Measurements from ENCODE around the gene ROBO2. TPM values are rescaled to one million over a fixed set of nuclear protein-coding genes. Genes with fewer than 3 reads are reported as not detected.

The ROBO2 gene
- polyA plus RNA-seq, 1 donor from 2014 or later = 55.5 TPM

- Histone ChIP-seq H3K4me2 (ENCODE audit: low read length) (no peak overlapping the region), H4K20me1 (ENCODE audit: insufficient read depth) (no peaks in the 10 kb centered on the region), H2AFZ (ENCODE audit: low read depth, low read length) (no peak overlapping the region), H3K9me3 (ENCODE audit: low read length) (no peaks in the 10 kb centered on the region), H3K36me3 (ENCODE audit: insufficient read depth, low read length) (no peaks in the 10 kb centered on the region), H3K27ac (ENCODE audit: low read length) (no peak overlapping the region), H3K9ac (ENCODE audit: low read length) (no peak overlapping the region), H3K9me2 (ENCODE audit: insufficient read depth, low read length) (no peaks in the 10 kb centered on the region), H3K79me2 (replicated peaks; ENCODE audit: insufficient read depth, low read length) (no peaks in the 10 kb centered on the region), H3F3A (ENCODE audit: insufficient read depth, low read length, poor library complexity, severe bottlenecking) (no peaks in the 10 kb centered on the region), H3K4me3 (ENCODE audit: low read length) (no peak overlapping the region), H3K27me3 (ENCODE audit: insufficient read depth, low read depth, low read length) (no peaks in the 10 kb centered on the region)
- no peak for TF ChIP-seq EZH2 (IDR thresholded peaks at IDR 0.05; ENCODE audit: borderline replicate concordance, insufficient read depth, low read length, poor library complexity, severe bottlenecking)
- peak; percentile 48 for TF ChIP-seq SMC3 (conservative IDR thresholded peaks at IDR 0.05; ENCODE audit: poor library complexity)
- peak; percentile 54 for TF ChIP-seq CTCF (IDR thresholded peaks at IDR 0.05; ENCODE audit: poor library complexity, severe bottlenecking)
- no peak for TF ChIP-seq EP300 (conservative IDR thresholded peaks at IDR 0.05; ENCODE audit: poor library complexity, severe bottlenecking)
- no peak for TF ChIP-seq MXI1 (conservative IDR thresholded peaks at IDR 0.05; ENCODE audit: poor library complexity, severe bottlenecking)
- peak; percentile 42 for TF ChIP-seq RAD21 (conservative IDR thresholded peaks at IDR 0.05)
Measured at GRCh38 chr3:77319711-77320110, 279.8 kb downstream of the ROBO2 start.

- Histone ChIP-seq H3K4me2 (ENCODE audit: low read length) (no peak overlapping the region), H3K27me3 (ENCODE audit: insufficient read depth, low read depth, low read length) (no peaks in the 10 kb centered on the region), H3K4me3 (ENCODE audit: low read length) (no peak overlapping the region), H3K9me2 (ENCODE audit: insufficient read depth, low read length) (no peaks in the 10 kb centered on the region), H3K27ac (ENCODE audit: low read length) (no peak overlapping the region), H3K9ac (ENCODE audit: low read length) (no peak overlapping the region), H3K36me3 (ENCODE audit: insufficient read depth, low read length) (no peaks in the 10 kb centered on the region), H3K9me3 (ENCODE audit: low read length) (no peaks in the 10 kb centered on the region), H4K20me1 (ENCODE audit: insufficient read depth) (no peaks in the 10 kb centered on the region), H3K79me2 (replicated peaks; ENCODE audit: insufficient read depth, low read length) (no peaks in the 10 kb centered on the region), H2AFZ (ENCODE audit: low read depth, low read length) (no peak overlapping the region), H3F3A (ENCODE audit: insufficient read depth, low read length, poor library complexity, severe bottlenecking) (no peaks in the 10 kb centered on the region)
- TF ChIP-seq RAD21 (conservative IDR thresholded peaks at IDR 0.05) (peak; percentile 59), CTCF (IDR thresholded peaks at IDR 0.05; ENCODE audit: poor library complexity, severe bottlenecking) (peak; percentile 68), SMC3 (conservative IDR thresholded peaks at IDR 0.05; ENCODE audit: poor library complexity) (peak; percentile 68), TAF1 (IDR thresholded peaks at IDR 0.05; ENCODE audit: low read depth) (no peak)
Measured at GRCh38 chr3:77320514-77320913, 280.6 kb downstream of the ROBO2 start.

- no peaks in the 10 kb centered on the region for H3F3A ChIP-seq (ENCODE audit: insufficient read depth, low read length, poor library complexity, severe bottlenecking)
Measured at GRCh38 chr3:77321646-77322045, 281.7 kb downstream of the ROBO2 start.

More at GRCh38 chr3:77321646-77322045, 281.7 kb downstream of the ROBO2 start:
- H3K36me3 ChIP-seq (ENCODE audit: insufficient read depth, low read length) = no peaks in the 10 kb centered on the region
- no peak overlapping the region for H3K9ac ChIP-seq (ENCODE audit: low read length)
- no peak overlapping the region for H2AFZ ChIP-seq (ENCODE audit: low read depth, low read length)
- no peaks in the 10 kb centered on the region for H3K79me2 ChIP-seq (replicated peaks; ENCODE audit: insufficient read depth, low read length)
- no peaks in the 10 kb centered on the region for H3K9me3 ChIP-seq (ENCODE audit: low read length)
- H3K27me3 ChIP-seq (ENCODE audit: insufficient read depth, low read depth, low read length) = no peaks in the 10 kb centered on the region
- H3K4me3 ChIP-seq (ENCODE audit: low read length) = no peak overlapping the region
- H3K27ac ChIP-seq (ENCODE audit: low read length) = no peak overlapping the region
- no peak for TF ChIP-seq POLR2AphosphoS5 (IDR thresholded peaks at IDR 0.05)
- no peak for TF ChIP-seq MXI1 (conservative IDR thresholded peaks at IDR 0.05; ENCODE audit: poor library complexity, severe bottlenecking)
- TF ChIP-seq TAF1 (IDR thresholded peaks at IDR 0.05; ENCODE audit: low read depth) = no peak
- no peak for TF ChIP-seq EZH2 (IDR thresholded peaks at IDR 0.05; ENCODE audit: borderline replicate concordance, insufficient read depth, low read length, poor library complexity, severe bottlenecking)
- TF ChIP-seq EP300 (conservative IDR thresholded peaks at IDR 0.05; ENCODE audit: poor library complexity, severe bottlenecking) = no peak
- TF ChIP-seq RAD21 (conservative IDR thresholded peaks at IDR 0.05) = no peak
- TF ChIP-seq CTCF (IDR thresholded peaks at IDR 0.05; ENCODE audit: poor library complexity, severe bottlenecking) = no peak
- TF ChIP-seq REST (IDR thresholded peaks at IDR 0.05; ENCODE audit: borderline replicate concordance) = no peak
- no peak for TF ChIP-seq SMC3 (conservative IDR thresholded peaks at IDR 0.05; ENCODE audit: poor library complexity)
- H4K20me1 ChIP-seq (ENCODE audit: insufficient read depth) = no peaks in the 10 kb centered on the region
- no peak overlapping the region for H3K4me2 ChIP-seq (ENCODE audit: low read length)
- H3K9me2 ChIP-seq (ENCODE audit: insufficient read depth, low read length) = no peaks in the 10 kb centered on the region
